ENCODE results near the gene STMP1.
A peak's percentile ranks its signal among the peaks of the same experiment; 100 is the strongest.

STMP1 gene

DNA sequence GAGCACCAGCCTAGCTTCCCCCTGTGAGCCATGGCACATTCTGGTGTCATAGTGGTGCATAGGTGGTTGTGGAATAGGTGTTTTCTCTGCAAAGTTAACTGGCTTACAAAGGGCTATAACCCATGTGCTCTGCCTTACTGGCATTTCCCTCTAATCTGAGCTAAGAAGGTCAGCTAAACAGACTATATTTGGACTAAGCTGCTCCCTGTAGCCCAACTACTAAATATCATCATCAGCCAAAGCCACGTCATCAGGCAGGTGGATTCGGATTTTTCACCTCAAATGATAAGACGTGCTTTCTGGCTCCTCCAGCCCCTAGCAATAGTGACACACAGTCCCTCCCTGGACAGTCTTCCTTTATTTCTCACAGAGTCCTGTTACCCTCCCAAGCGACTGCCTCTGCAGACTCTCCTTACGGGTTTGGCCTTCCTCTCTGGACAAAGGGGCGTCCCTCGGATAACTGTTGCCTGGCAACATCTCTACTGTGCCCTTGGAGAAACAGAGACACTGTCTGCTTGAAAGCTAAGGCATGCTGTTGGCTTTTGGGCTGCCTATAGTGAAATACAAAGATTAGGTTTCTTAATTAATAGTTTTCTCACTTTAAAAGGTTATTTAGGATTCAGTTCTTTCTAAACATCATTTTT is 56.6 kb downstream of the STMP1 start:
- peak in 1 of 51 donors; percentile 5 for DNase-seq

DNA sequence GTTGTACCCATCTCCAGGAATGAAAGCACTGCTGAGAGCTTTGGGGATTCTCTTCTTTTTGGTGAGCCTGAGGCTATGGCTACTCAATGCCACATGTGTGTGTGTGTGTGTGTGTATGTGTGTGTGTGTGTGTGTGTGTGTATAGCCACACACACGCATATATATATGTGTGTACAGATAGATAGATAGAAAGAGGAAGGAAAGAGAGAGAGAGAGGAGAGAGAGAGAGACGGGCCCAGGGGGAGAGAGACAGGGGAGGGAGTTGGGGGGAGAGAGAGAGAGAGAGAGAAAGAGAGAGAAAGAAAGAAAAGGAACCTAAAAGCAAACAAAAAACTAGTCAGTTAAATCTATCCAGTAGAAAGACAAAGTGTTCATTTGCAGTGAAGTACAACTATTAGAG is 57.4 kb downstream of the STMP1 start:
- DNase-seq = no peak

DNA sequence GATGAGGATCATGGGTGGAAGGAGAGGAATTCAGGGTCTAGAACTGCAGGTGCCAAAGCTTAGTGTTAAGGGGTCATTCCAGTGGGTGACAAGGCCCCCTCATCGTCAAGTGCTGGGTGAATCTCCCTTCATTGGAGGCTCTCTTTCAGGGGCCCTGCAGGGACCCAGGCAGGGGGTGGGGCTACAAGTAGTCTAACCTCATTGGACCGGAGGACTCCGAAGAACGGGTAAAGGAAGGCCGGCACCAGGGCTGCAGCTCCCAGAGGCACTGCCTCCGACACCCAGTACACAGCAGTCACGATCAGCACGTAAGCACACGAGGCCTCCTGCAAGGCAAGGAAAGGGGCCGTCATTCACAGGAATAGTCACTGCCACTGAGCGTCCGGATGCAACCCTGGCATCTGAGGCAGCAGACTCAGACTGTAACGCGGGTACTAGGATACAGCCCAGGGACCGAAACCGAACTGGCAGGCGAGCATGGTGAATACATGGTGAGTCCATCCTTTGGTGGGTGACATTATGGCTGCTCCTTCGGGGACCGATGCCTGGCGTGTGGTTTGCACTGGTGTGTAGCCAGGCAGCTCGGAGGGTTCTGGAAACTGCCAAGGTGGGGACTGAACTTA is 59.0 kb downstream of the STMP1 start:
- no peak for DNase-seq

DNA sequence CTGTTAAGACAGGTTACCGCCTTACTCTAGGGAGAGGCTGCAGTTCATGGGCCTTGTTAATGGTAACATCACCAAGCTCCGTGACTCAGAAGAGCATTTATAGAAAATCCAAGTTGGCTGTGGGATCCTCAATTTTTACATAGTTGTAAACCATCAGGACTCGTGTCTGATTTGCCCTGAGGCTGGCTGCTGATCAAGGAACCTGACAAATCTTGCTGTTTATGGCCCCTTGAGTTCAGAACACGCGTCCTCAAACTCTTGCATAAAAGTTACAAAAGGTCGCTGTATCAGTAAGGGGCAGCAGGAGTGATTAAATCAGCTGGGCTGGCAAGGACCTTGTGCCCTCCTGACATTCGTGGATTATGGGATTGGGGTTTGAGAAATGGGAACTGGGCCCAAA is 61.1 kb downstream of the STMP1 start:
- no peak for DNase-seq

Measured in hypothalamus (tissue), 51 donors.